GM12878 (cell line): ENCODE measurements around the gene KCNC1. TPM values are rescaled to one million over a fixed set of nuclear protein-coding genes. Genes with fewer than 3 reads are reported as not detected.

Source experiments
- RUNX3 ChIP-seq: IDR thresholded peaks from 2 replicates; pipeline ENCODE4 v1.6.1; 2012; ENCODE audit warnings: low read length, inconsistent platforms
- polyA plus RNA-seq, 11 experiments: library from polyadenylated mRNA; depleted of rRNA in 4 of 11; unstranded in 6 of 11; stranded (reverse) in 5 of 11; fragments of >200 nt; fragmentation: Nextera tagmentation in 4 of 11; fragmentation: Illumina TruSeq in 1 of 11; extraction: Ambion mirVana in 4 of 11; extraction: Trizol in 1 of 11; gene quantifications; 1 replicate in 1 of 11; 2 replicates in 10 of 11; pipeline versions ENCODE4 v1.2.1 to v1.2.3, GENCODE V29; 2011 to 2016; ENCODE audit warnings: inconsistent platforms in 2 of 11, missing spikeins in 2 of 11, low read depth in 1 of 11
- total RNA-seq, 4 experiments: library from RNA; depleted of rRNA in 3 of 4; stranded (reverse); fragments of >200 nt in 3 of 4; fragmentation: Illumina TruSeq in 1 of 4; extraction: Trizol in 1 of 4; gene quantifications; 2 replicates each; pipeline versions ENCODE4 v1.2.1 to v1.2.3, GENCODE V29; 2013 to 2021
- TF ChIP-seq, protein P1 (sequence below): IDR thresholded peaks from 2 replicates; pipeline ENCODE4 v1.6.1; 2012; ENCODE audit warnings: mild to moderate bottlenecking, low read depth, low read length
- TF ChIP-seq, protein P2 (sequence below): fragments of 150-350 bp; IDR thresholded peaks from 2 replicates; pipeline ENCODE4 v1.6.1; 2014; ENCODE audit warnings: mild to moderate bottlenecking, low read depth, low read length
- TF ChIP-seq, protein P3 (sequence below): fragments of 450-650 bp; formaldehyde crosslinking; IDR thresholded peaks from 2 replicates; pipeline ENCODE4 v1.5.0; 2022; ENCODE audit warnings: mild to moderate bottlenecking, missing genetic modification characterization

Gene KCNC1
- total and polyA plus RNA-seq, 10 of the 15 experiments (the other 5 are each of a cell fraction or from before 2014, with no cell fraction given): 0.27 to 0.34 TPM; not detected in 8

DNA sequence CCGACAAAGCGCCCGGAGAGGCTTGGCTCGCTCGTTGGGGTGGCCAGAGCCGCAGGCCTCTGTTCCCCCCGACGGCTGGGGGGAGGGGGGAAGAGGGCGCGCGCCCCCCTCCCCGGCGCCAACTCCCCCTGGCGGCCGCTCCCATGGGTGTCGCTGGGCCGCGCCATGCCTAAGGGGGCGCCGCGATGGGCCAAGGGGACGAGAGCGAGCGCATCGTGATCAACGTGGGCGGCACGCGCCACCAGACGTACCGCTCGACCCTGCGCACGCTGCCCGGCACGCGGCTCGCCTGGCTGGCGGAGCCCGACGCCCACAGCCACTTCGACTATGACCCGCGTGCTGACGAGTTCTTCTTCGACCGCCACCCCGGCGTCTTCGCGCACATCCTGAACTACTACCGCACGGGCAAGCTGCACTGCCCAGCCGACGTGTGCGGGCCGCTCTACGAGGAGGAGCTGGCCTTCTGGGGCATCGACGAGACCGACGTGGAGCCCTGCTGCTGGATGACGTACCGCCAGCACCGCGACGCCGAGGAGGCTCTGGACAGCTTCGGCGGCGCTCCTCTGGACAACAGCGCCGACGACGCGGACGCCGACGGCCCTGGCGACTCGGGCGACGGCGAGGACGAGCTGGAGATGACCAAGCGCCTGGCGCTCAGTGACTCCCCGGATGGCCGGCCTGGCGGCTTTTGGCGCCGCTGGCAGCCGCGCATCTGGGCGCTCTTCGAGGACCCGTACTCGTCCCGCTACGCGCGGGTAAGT, 1.4 kb downstream of the KCNC1 start (continued):
- TF ChIP-seq, protein P1, sequence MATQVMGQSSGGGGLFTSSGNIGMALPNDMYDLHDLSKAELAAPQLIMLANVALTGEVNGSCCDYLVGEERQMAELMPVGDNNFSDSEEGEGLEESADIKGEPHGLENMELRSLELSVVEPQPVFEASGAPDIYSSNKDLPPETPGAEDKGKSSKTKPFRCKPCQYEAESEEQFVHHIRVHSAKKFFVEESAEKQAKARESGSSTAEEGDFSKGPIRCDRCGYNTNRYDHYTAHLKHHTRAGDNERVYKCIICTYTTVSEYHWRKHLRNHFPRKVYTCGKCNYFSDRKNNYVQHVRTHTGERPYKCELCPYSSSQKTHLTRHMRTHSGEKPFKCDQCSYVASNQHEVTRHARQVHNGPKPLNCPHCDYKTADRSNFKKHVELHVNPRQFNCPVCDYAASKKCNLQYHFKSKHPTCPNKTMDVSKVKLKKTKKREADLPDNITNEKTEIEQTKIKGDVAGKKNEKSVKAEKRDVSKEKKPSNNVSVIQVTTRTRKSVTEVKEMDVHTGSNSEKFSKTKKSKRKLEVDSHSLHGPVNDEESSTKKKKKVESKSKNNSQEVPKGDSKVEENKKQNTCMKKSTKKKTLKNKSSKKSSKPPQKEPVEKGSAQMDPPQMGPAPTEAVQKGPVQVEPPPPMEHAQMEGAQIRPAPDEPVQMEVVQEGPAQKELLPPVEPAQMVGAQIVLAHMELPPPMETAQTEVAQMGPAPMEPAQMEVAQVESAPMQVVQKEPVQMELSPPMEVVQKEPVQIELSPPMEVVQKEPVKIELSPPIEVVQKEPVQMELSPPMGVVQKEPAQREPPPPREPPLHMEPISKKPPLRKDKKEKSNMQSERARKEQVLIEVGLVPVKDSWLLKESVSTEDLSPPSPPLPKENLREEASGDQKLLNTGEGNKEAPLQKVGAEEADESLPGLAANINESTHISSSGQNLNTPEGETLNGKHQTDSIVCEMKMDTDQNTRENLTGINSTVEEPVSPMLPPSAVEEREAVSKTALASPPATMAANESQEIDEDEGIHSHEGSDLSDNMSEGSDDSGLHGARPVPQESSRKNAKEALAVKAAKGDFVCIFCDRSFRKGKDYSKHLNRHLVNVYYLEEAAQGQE: no peak
- TF ChIP-seq, protein P2, sequence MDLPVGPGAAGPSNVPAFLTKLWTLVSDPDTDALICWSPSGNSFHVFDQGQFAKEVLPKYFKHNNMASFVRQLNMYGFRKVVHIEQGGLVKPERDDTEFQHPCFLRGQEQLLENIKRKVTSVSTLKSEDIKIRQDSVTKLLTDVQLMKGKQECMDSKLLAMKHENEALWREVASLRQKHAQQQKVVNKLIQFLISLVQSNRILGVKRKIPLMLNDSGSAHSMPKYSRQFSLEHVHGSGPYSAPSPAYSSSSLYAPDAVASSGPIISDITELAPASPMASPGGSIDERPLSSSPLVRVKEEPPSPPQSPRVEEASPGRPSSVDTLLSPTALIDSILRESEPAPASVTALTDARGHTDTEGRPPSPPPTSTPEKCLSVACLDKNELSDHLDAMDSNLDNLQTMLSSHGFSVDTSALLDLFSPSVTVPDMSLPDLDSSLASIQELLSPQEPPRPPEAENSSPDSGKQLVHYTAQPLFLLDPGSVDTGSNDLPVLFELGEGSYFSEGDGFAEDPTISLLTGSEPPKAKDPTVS: no peak
- TF ChIP-seq, protein P3, sequence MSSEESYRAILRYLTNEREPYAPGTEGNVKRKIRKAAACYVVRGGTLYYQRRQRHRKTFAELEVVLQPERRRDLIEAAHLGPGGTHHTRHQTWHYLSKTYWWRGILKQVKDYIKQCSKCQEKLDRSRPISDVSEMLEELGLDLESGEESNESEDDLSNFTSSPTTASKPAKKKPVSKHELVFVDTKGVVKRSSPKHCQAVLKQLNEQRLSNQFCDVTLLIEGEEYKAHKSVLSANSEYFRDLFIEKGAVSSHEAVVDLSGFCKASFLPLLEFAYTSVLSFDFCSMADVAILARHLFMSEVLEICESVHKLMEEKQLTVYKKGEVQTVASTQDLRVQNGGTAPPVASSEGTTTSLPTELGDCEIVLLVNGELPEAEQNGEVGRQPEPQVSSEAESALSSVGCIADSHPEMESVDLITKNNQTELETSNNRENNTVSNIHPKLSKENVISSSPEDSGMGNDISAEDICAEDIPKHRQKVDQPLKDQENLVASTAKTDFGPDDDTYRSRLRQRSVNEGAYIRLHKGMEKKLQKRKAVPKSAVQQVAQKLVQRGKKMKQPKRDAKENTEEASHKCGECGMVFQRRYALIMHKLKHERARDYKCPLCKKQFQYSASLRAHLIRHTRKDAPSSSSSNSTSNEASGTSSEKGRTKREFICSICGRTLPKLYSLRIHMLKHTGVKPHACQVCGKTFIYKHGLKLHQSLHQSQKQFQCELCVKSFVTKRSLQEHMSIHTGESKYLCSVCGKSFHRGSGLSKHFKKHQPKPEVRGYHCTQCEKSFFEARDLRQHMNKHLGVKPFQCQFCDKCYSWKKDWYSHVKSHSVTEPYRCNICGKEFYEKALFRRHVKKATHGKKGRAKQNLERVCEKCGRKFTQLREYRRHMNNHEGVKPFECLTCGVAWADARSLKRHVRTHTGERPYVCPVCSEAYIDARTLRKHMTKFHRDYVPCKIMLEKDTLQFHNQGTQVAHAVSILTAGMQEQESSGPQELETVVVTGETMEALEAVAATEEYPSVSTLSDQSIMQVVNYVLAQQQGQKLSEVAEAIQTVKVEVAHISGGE: no peak
- no peak for TF ChIP-seq RUNX3
